ENCODE data around the gene FAP.

Gene FAP

DNA sequence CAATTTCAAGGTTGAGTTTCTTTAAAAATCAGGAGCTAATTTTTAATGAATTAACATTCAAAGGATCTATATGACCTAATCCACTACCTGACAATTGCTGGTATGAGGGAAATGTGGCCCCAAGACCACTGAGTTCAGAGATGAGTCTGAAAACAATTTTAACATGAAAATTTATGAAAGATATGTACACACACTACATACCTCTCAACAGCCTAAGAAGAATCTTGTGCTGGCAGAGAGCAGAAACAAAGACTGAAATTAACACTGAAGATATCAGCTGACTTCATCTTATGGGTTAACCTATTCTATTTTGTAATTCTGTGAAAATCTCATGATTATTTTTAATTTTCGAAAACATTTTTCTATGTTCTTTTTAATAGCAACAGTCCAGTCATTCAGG lies 1.7 kb downstream of the FAP start:
- DNase-seq (ENCODE audit: low read depth in 1 of 2, low spot score in 1 of 2): no peak
- TF ChIP-seq, protein P1, sequence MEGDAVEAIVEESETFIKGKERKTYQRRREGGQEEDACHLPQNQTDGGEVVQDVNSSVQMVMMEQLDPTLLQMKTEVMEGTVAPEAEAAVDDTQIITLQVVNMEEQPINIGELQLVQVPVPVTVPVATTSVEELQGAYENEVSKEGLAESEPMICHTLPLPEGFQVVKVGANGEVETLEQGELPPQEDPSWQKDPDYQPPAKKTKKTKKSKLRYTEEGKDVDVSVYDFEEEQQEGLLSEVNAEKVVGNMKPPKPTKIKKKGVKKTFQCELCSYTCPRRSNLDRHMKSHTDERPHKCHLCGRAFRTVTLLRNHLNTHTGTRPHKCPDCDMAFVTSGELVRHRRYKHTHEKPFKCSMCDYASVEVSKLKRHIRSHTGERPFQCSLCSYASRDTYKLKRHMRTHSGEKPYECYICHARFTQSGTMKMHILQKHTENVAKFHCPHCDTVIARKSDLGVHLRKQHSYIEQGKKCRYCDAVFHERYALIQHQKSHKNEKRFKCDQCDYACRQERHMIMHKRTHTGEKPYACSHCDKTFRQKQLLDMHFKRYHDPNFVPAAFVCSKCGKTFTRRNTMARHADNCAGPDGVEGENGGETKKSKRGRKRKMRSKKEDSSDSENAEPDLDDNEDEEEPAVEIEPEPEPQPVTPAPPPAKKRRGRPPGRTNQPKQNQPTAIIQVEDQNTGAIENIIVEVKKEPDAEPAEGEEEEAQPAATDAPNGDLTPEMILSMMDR (IDR thresholded peaks at IDR 0.05; ENCODE audit: insufficient read depth, low read length): no peak
- no peak for TF ChIP-seq GABPA (IDR thresholded peaks at IDR 0.05; ENCODE audit: low read depth)
- no peak for TF ChIP-seq REST (IDR thresholded peaks at IDR 0.05; ENCODE audit: insufficient replicate concordance, low read depth)
- TF ChIP-seq SPI1 (IDR thresholded peaks at IDR 0.05; ENCODE audit: borderline replicate concordance, low read depth): no peak
- TF ChIP-seq POLR2AphosphoS5 (IDR thresholded peaks at IDR 0.05; ENCODE audit: low read depth): no peak
- Histone ChIP-seq H3K4me3 (replicated peaks; ENCODE audit: insufficient read depth, low read length) (no peak overlapping the region), H3K27ac (replicated peaks) (no peak overlapping the region), H3K27me3 (ENCODE audit: insufficient read depth, poor library complexity, severe bottlenecking) (no peaks in the 10 kb centered on the region)

- no peak for DNase-seq (ENCODE audit: low read depth in 1 of 2, low spot score in 1 of 2)
- Histone ChIP-seq H3K4me3 (replicated peaks; ENCODE audit: insufficient read depth, low read length) (no peak overlapping the region), H3K27ac (replicated peaks) (no peak overlapping the region), H3K27me3 (ENCODE audit: insufficient read depth, poor library complexity, severe bottlenecking) (no peaks in the 10 kb centered on the region)
- TF ChIP-seq GABPA (IDR thresholded peaks at IDR 0.05; ENCODE audit: low read depth) (no peak), REST (IDR thresholded peaks at IDR 0.05; ENCODE audit: insufficient replicate concordance, low read depth) (no peak), POLR2AphosphoS5 (IDR thresholded peaks at IDR 0.05; ENCODE audit: low read depth) (no peak), SPI1 (IDR thresholded peaks at IDR 0.05; ENCODE audit: borderline replicate concordance, low read depth) (no peak)
- TF ChIP-seq, protein P1 (IDR thresholded peaks at IDR 0.05; ENCODE audit: insufficient read depth, low read length): no peak
Observed at GRCh38 chr2:162234620-162235462, 8.4 kb downstream of the FAP start.

- DNase-seq (ENCODE audit: low read depth in 1 of 2, low spot score in 1 of 2): peak; percentile 81 to 86
- H3K4me3 ChIP-seq (replicated peaks; ENCODE audit: insufficient read depth, low read length): no peak overlapping the region
- TF ChIP-seq POLR2AphosphoS5 (IDR thresholded peaks at IDR 0.05; ENCODE audit: low read depth): no peak
- no peak for TF ChIP-seq SPI1 (IDR thresholded peaks at IDR 0.05; ENCODE audit: borderline replicate concordance, low read depth)
- TF ChIP-seq REST (IDR thresholded peaks at IDR 0.05; ENCODE audit: insufficient replicate concordance, low read depth): no peak
- TF ChIP-seq, protein P1 (IDR thresholded peaks at IDR 0.05; ENCODE audit: insufficient read depth, low read length): no peak
- TF ChIP-seq GABPA (IDR thresholded peaks at IDR 0.05; ENCODE audit: low read depth): no peak
- H3K27ac ChIP-seq (replicated peaks): peak overlapping the region; percentile 21
- H3K27me3 ChIP-seq (ENCODE audit: insufficient read depth, poor library complexity, severe bottlenecking): no peaks in the 10 kb centered on the region
Observed at GRCh38 chr2:162233197-162233596, 10.0 kb downstream of the FAP start.

Data from HL-60 (cell line).